WTC11 (cell line): Measurements from ENCODE around the gene D2HGDH. TPM values are rescaled to one million over a fixed set of nuclear protein-coding genes. Genes with fewer than 3 reads are reported as not detected.

ENCODE experiments used
- ATAC-seq: fragments of 200-7000 bp; cut with Tn5 transposase; 2 replicates; pipeline ENCODE4 v1.10.0; 2021; ENCODE audit warnings: mild to moderate bottlenecking, moderate library complexity
- Bru-seq: library from RNA; stranded (reverse); fragments of 400-500 nt; gene quantifications from one replicate; lab custom pipeline; 2021; lab: Mats Ljungman, UMichigan
- CTCF ChIA-PET: fragments of 300-600 bp; sonication (Branson Sonifier 250); formaldehyde crosslinking; loops from one replicate; lab custom pipeline; 2021; ENCODE audit warnings: antibody characterized with exemption; lab: Charles Lee
- POLR2A ChIA-PET: fragments of 350-600 bp; sonication (Branson Sonifier 250); formaldehyde crosslinking; loops from one replicate; lab custom pipeline; 2021; ENCODE audit warnings: antibody characterized with exemption; lab: Charles Lee
- DNase-seq: peaks from one replicate; pipeline ENCODE4 v3.0.0; 2021; ENCODE audit warnings: low spot score
- H3K27ac Mint-ChIP-seq: 2 replicates; pipeline ENCODE4 v1.8.0; 2021; ENCODE audit warnings: mixed read lengths
- H3K27me3 Mint-ChIP-seq: 2 replicates; pipeline ENCODE4 v1.8.0; 2021; ENCODE audit warnings: low read depth, mild to moderate bottlenecking, moderate library complexity, mixed read lengths
- H3K36me3 Mint-ChIP-seq: 2 replicates; pipeline ENCODE4 v1.8.0; 2021; ENCODE audit warnings: mixed read lengths
- H3K4me1 Mint-ChIP-seq: 2 replicates; pipeline ENCODE4 v1.8.0; 2022; ENCODE audit warnings: mixed read lengths
- H3K4me3 Mint-ChIP-seq: 2 replicates; pipeline ENCODE4 v1.8.0; 2021; ENCODE audit warnings: mild to moderate bottlenecking, moderate library complexity, mixed read lengths
- H3K9me3 Mint-ChIP-seq: 2 replicates; pipeline ENCODE4 v1.8.0; 2021; ENCODE audit warnings: mixed read lengths
- CBFB ChIP-seq: sonication (generic); formaldehyde crosslinking; IDR thresholded peaks from 2 replicates; pipeline ENCODE4 v1.8.1; 2022; ENCODE audit warnings: mild to moderate bottlenecking, low read depth, missing genetic modification reagents
- ELF4 ChIP-seq: sonication (generic); formaldehyde crosslinking; IDR thresholded peaks from 2 replicates; pipeline ENCODE4 v1.8.1; 2022; ENCODE audit warnings: low read depth, mild to moderate bottlenecking, moderate library complexity, missing genetic modification reagents
- EMX1 ChIP-seq: fragments of 250-450 bp; sonication (Bioruptor Pico); IDR thresholded peaks from 2 replicates; pipeline ENCODE4 v1.8.0; 2021; ENCODE audit warnings: mild to moderate bottlenecking
- JUN ChIP-seq: sonication (generic); formaldehyde crosslinking; IDR thresholded peaks from 2 replicates; pipeline ENCODE4 v1.8.0; 2023; ENCODE audit warnings: mild to moderate bottlenecking, missing genetic modification reagents
- MYBL2 ChIP-seq: sonication (generic); formaldehyde crosslinking; IDR thresholded peaks from 2 replicates; pipeline ENCODE4 v1.8.1; 2023; ENCODE audit warnings: mild to moderate bottlenecking, moderate library complexity, missing genetic modification reagents
- NR2C2 ChIP-seq: sonication (generic); formaldehyde crosslinking; IDR thresholded peaks from 2 replicates; pipeline ENCODE4 v1.8.0; 2022; ENCODE audit warnings: mild to moderate bottlenecking, missing genetic modification reagents
- RELA ChIP-seq: sonication (generic); formaldehyde crosslinking; IDR thresholded peaks from 2 replicates; pipeline ENCODE4 v1.8.1; 2022; ENCODE audit warnings: missing genetic modification reagents, mild to moderate bottlenecking, borderline replicate concordance
- SMAD3 ChIP-seq: sonication (generic); formaldehyde crosslinking; IDR thresholded peaks from 2 replicates; pipeline ENCODE4 v1.8.0; 2022; ENCODE audit warnings: missing genetic modification reagents, mild to moderate bottlenecking, borderline replicate concordance
- SP1 ChIP-seq: sonication (generic); formaldehyde crosslinking; conservative IDR thresholded peaks from 2 replicates; pipeline ENCODE4 v1.8.1; 2022; ENCODE audit warnings: missing genetic modification reagents
- TCF7 ChIP-seq: sonication (generic); formaldehyde crosslinking; IDR thresholded peaks from 2 replicates; pipeline ENCODE4 v1.8.0; 2022; ENCODE audit warnings: mild to moderate bottlenecking, low read depth, missing genetic modification reagents, moderate library complexity
- ZBTB21 ChIP-seq: sonication (generic); formaldehyde crosslinking; IDR thresholded peaks from 2 replicates; pipeline ENCODE4 v1.8.1; 2023; ENCODE audit warnings: mild to moderate bottlenecking, missing genetic modification reagents, borderline replicate concordance
- ZNF121 ChIP-seq: sonication (generic); formaldehyde crosslinking; IDR thresholded peaks from 2 replicates; pipeline ENCODE4 v1.8.0; 2023; ENCODE audit warnings: missing genetic modification reagents
- ZNF232 ChIP-seq: sonication (generic); formaldehyde crosslinking; IDR thresholded peaks from 2 replicates; pipeline ENCODE4 v1.8.0; 2022; ENCODE audit warnings: mild to moderate bottlenecking, missing genetic modification reagents
- ZNF317 ChIP-seq: sonication (generic); formaldehyde crosslinking; IDR thresholded peaks from 2 replicates; pipeline ENCODE4 v1.8.1; 2023; ENCODE audit warnings: low read depth, mild to moderate bottlenecking, moderate library complexity, missing genetic modification reagents, borderline replicate concordance
- ZNF671 ChIP-seq: fragments of 250-450 bp; sonication (Bioruptor Pico); IDR thresholded peaks from 2 replicates; pipeline ENCODE4 v1.8.0; 2021; ENCODE audit warnings: mild to moderate bottlenecking
- long read RNA-seq, 3 experiments: library from RNA in 1 of 3; library from capped mRNA in 1 of 3; library from polyadenylated mRNA in 1 of 3; unstranded in 2 of 3; stranded (forward) in 1 of 3; transcript quantifications; one replicate each; pipeline ENCODE4 v2.0.0, GENCODE V29; 2021
- total RNA-seq: library from RNA; stranded (reverse); gene quantifications from 3 replicates; pipeline ENCODE4 v1.2.3, GENCODE V29; 2021
- TF ChIP-seq, protein P1 (sequence below): fragments of 250-450 bp; sonication (Bioruptor Pico); IDR thresholded peaks from 2 replicates; pipeline ENCODE4 v2.1.2; 2022; ENCODE audit warnings: mild to moderate bottlenecking, moderate library complexity
- TF ChIP-seq, protein P2 (sequence below): sonication (generic); formaldehyde crosslinking; IDR thresholded peaks from 2 replicates; pipeline ENCODE4 v1.8.1; 2022; ENCODE audit warnings: mild to moderate bottlenecking, missing genetic modification reagents, moderate library complexity, borderline replicate concordance
- TF ChIP-seq, protein P3 (sequence below): sonication (generic); formaldehyde crosslinking; IDR thresholded peaks from 2 replicates; pipeline ENCODE4 v1.8.0; 2022; ENCODE audit warnings: mild to moderate bottlenecking, missing genetic modification reagents
- TF ChIP-seq, protein P4 (sequence below): fragments of 250-450 bp; sonication (Bioruptor Pico); conservative IDR thresholded peaks from 2 replicates; pipeline ENCODE4 v1.9.0; 2021; ENCODE audit warnings: mild to moderate bottlenecking
- TF ChIP-seq, protein P5 (sequence below): sonication (generic); formaldehyde crosslinking; IDR thresholded peaks from 2 replicates; pipeline ENCODE4 v1.8.1; 2022; ENCODE audit warnings: mild to moderate bottlenecking, moderate library complexity, missing genetic modification reagents
- TF ChIP-seq, protein P6 (sequence below): sonication (generic); formaldehyde crosslinking; IDR thresholded peaks from 2 replicates; pipeline ENCODE4 v1.8.0; 2023; ENCODE audit warnings: missing genetic modification reagents
- TF ChIP-seq, protein P7 (sequence below): sonication (generic); formaldehyde crosslinking; IDR thresholded peaks from 2 replicates; pipeline ENCODE4 v1.8.1; 2023; ENCODE audit warnings: mild to moderate bottlenecking, missing genetic modification reagents, moderate library complexity
- TF ChIP-seq, protein P8 (sequence below): sonication (generic); formaldehyde crosslinking; conservative IDR thresholded peaks from 2 replicates; pipeline ENCODE4 v1.8.1; 2023; ENCODE audit warnings: mild to moderate bottlenecking, low read depth, missing genetic modification reagents, moderate library complexity

The D2HGDH gene
- total RNA-seq (22.7 to 28.1 TPM (median 26.8 TPM) in 3 replicates), Bru-seq, nascent RNA (percentile 51 among the genes with signal in this experiment)
- long read RNA-seq, experiment 1, transcript D2HGDH-201 (10 exons, 2,617 nt) = major isoform, 8 of 32 reads
- long read RNA-seq, experiment 1, partial matches to known transcripts = 11 of 32 reads
- long read RNA-seq, experiment 1, other reads (novel, unspliced or antisense) = 11 of 32 reads
- long read RNA-seq, experiment 2, partial matches to known transcripts = 8 of 12 reads
- long read RNA-seq, experiment 2, other reads (novel, unspliced or antisense) = 2 of 12 reads
- long read RNA-seq, experiment 3, partial matches to known transcripts = 0 of 1 reads
- long read RNA-seq, experiment 3, other reads (novel, unspliced or antisense) = 1 of 1 reads

DNA sequence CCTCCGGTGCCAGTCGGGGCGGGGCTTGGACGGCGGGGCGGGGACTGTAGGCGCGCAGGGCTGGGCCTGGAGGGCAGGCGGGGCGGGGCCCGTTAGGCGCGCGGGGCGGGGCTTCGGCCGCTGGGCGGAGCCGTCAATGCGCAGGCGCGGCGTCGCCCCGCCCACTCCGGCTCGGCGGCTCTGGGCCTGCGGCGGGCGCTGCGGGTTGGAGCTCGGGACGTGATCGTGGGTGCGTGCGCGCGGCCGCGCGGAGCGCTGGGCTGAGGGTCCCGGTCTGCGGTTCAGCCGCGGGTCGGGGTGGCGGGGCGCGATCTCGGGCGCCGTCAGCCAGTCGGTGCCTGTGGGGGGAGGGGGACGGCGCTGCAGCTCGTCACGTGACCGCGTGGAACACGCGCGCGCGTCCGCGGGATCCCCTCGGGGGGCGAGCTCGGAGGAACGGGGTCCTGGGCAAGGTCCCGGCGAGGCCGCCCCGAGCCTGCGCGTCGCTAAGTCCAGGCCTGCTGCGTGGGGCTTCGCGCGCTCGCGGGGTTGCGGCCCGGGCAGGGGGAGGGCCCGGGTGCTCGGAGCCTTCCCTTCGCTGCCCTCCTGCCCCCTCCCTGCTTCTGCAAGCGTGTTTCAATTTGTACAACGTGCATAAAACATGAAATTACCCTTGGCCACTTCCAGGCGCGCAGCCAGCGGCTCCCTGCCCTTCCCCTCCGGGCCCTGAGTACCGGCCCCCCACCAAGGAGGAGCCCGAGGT, at the start of gene D2HGDH:
TSS of gene D2HGDH (plus strand) at position 164 of the 742 bp plus-strand sequence. CDS start 595 bp downstream, outside the sequence.
- ChIA-PET POLR2A (interaction anchor here (1.0 to 1.4 kb wide), 2 partner anchors 34 to 48 kb away, joined by 3 read pairs; partner anchors contain the start of gene DTYMK), CTCF (interaction anchor here (0.8 to 2.8 kb wide), 19 partner anchors 10 to 883 kb away, joined by 3 to 13 read pairs (median 4); partner anchors contain the start of genes DTYMK and ING5)
- peak within 1 kb of the TSS; percentile 79 for H3K4me3 Mint-ChIP-seq
- peaks cover 10% of the 10 kb centered on the region for H3K36me3 Mint-ChIP-seq
- ATAC-seq (peak; percentile 96), DNase-seq (peak; percentile 96)
- H3K4me1 Mint-ChIP-seq = no peaks in the 10 kb centered on the region
- H3K9me3 Mint-ChIP-seq = peaks cover 6% of the 10 kb centered on the region; the same call in 1 of the 2 replicates
- H3K27me3 Mint-ChIP-seq = peaks cover 14% of the 10 kb centered on the region
- no peak within 1 kb of the TSS for H3K27ac Mint-ChIP-seq
- TF ChIP-seq NR2C2 (no peak), CBFB (peak; percentile 74; the same call in 1 of the 2 replicates), ZNF671 (CRISPR knock-in tag) (peak; percentile 60; the same call in 1 of the 2 replicates), ZBTB21 (CRISPR knock-in tag) (0 out of 2 replicates have a peak, but pooled peaks have one; percentile 50), EMX1 (CRISPR knock-in tag) (0 out of 2 replicates have a peak, but pooled peaks have one; percentile 12), ZNF232 (peak; percentile 77; the same call in 1 of the 2 replicates), JUN (CRISPR knock-in tag) (no peak), SP1 (CRISPR knock-in tag) (peak; percentile 78), RELA (0 out of 2 replicates have a peak, but pooled peaks have one; percentile 27), ELF4 (CRISPR knock-in tag) (0 out of 2 replicates have a peak, but pooled peaks have one; percentile 15), TCF7 (peak; percentile 56; the same call in 1 of the 2 replicates), SMAD3 (CRISPR knock-in tag) (no peak), ZNF317 (CRISPR knock-in tag) (peak; percentile 37; the same call in 1 of the 2 replicates), MYBL2 (CRISPR knock-in tag) (peak; percentile 38; the same call in 1 of the 2 replicates), ZNF121 (CRISPR knock-in tag) (0 out of 2 replicates have a peak, but pooled peaks have one; percentile 10)
- TF ChIP-seq, protein P1, sequence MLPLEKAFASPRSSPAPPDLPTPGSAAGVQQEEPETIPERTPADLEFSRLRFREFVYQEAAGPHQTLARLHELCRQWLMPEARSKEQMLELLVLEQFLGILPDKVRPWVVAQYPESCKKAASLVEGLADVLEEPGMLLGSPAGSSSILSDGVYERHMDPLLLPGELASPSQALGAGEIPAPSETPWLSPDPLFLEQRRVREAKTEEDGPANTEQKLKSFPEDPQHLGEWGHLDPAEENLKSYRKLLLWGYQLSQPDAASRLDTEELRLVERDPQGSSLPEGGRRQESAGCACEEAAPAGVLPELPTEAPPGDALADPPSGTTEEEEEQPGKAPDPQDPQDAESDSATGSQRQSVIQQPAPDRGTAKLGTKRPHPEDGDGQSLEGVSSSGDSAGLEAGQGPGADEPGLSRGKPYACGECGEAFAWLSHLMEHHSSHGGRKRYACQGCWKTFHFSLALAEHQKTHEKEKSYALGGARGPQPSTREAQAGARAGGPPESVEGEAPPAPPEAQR (CRISPR knock-in tag) = 0 out of 2 replicates have a peak, but pooled peaks have one; percentile 34
- TF ChIP-seq, protein P2, sequence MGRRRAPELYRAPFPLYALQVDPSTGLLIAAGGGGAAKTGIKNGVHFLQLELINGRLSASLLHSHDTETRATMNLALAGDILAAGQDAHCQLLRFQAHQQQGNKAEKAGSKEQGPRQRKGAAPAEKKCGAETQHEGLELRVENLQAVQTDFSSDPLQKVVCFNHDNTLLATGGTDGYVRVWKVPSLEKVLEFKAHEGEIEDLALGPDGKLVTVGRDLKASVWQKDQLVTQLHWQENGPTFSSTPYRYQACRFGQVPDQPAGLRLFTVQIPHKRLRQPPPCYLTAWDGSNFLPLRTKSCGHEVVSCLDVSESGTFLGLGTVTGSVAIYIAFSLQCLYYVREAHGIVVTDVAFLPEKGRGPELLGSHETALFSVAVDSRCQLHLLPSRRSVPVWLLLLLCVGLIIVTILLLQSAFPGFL (CRISPR knock-in tag) = 0 out of 2 replicates have a peak, but pooled peaks have one; percentile 65
- TF ChIP-seq, protein P3, sequence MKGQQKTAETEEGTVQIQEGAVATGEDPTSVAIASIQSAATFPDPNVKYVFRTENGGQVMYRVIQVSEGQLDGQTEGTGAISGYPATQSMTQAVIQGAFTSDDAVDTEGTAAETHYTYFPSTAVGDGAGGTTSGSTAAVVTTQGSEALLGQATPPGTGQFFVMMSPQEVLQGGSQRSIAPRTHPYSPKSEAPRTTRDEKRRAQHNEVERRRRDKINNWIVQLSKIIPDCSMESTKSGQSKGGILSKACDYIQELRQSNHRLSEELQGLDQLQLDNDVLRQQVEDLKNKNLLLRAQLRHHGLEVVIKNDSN = peak; percentile 91
- TF ChIP-seq, protein P4, sequence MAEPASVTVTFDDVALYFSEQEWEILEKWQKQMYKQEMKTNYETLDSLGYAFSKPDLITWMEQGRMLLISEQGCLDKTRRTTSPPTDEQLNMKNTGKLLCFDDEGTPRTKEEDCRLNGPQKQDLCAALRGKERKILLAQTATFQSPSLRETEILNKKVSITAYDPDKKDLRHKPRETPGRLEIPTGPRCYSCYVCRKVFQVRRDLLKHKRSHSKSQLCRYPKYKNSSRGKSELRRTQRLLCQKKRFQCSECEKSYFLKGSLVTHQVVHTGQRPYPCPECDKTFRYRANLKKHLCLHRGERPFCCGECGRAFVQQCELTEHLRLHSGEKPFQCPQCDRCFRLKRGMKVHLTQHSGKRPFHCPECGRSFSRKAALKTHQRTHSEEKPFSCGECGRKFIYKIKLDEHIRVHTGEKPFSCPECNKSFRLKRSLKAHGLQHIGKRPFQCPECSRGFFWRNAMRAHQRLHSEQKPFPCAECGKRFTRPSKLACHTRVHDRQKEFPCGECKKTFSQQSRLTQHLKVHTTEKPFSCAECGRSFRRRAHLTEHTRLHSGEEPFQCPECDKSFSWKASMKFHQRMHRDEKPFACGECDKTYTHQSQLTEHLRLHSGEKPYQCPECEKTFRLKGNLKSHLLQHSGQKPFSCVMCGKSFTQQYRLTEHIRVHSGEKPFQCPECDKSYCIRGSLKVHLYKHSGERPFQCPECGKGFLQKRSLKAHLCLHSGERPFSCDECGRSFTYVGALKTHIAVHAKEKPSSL (CRISPR knock-in tag) = no peak
- TF ChIP-seq, protein P5, sequence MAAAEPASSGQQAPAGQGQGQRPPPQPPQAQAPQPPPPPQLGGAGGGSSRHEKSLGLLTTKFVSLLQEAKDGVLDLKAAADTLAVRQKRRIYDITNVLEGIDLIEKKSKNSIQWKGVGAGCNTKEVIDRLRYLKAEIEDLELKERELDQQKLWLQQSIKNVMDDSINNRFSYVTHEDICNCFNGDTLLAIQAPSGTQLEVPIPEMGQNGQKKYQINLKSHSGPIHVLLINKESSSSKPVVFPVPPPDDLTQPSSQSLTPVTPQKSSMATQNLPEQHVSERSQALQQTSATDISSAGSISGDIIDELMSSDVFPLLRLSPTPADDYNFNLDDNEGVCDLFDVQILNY = peak; percentile 49; the same call in 1 of the 2 replicates
- TF ChIP-seq, protein P6, sequence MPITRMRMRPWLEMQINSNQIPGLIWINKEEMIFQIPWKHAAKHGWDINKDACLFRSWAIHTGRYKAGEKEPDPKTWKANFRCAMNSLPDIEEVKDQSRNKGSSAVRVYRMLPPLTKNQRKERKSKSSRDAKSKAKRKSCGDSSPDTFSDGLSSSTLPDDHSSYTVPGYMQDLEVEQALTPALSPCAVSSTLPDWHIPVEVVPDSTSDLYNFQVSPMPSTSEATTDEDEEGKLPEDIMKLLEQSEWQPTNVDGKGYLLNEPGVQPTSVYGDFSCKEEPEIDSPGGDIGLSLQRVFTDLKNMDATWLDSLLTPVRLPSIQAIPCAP = no peak
- TF ChIP-seq, protein P7, sequence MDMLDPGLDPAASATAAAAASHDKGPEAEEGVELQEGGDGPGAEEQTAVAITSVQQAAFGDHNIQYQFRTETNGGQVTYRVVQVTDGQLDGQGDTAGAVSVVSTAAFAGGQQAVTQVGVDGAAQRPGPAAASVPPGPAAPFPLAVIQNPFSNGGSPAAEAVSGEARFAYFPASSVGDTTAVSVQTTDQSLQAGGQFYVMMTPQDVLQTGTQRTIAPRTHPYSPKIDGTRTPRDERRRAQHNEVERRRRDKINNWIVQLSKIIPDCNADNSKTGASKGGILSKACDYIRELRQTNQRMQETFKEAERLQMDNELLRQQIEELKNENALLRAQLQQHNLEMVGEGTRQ (CRISPR knock-in tag) = peak; percentile 96
- TF ChIP-seq, protein P8, sequence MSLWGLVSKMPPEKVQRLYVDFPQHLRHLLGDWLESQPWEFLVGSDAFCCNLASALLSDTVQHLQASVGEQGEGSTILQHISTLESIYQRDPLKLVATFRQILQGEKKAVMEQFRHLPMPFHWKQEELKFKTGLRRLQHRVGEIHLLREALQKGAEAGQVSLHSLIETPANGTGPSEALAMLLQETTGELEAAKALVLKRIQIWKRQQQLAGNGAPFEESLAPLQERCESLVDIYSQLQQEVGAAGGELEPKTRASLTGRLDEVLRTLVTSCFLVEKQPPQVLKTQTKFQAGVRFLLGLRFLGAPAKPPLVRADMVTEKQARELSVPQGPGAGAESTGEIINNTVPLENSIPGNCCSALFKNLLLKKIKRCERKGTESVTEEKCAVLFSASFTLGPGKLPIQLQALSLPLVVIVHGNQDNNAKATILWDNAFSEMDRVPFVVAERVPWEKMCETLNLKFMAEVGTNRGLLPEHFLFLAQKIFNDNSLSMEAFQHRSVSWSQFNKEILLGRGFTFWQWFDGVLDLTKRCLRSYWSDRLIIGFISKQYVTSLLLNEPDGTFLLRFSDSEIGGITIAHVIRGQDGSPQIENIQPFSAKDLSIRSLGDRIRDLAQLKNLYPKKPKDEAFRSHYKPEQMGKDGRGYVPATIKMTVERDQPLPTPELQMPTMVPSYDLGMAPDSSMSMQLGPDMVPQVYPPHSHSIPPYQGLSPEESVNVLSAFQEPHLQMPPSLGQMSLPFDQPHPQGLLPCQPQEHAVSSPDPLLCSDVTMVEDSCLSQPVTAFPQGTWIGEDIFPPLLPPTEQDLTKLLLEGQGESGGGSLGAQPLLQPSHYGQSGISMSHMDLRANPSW (CRISPR knock-in tag) = no peak
